WERI-Rb-1 (cell line): ENCODE data around the gene NAALADL2.

Experiments used
- DNase-seq: peaks from one replicate; pipeline ENCODE4 v3.0.0-alpha.2; 2020
- H3K27ac ChIP-seq: fragments of 250-450 bp; sonication (Bioruptor Pico); 2 replicates; pipeline ENCODE4 v1.5.1; 2020; ENCODE audit warnings: mild to moderate bottlenecking, moderate library complexity
- H3K27me3 ChIP-seq: fragments of 250-450 bp; sonication (Bioruptor Pico); 2 replicates; pipeline ENCODE4 v1.5.1; 2021; ENCODE audit warnings: mild to moderate bottlenecking, low read depth, moderate library complexity; ENCODE audit not compliant: insufficient read depth, severe bottlenecking
- H3K36me3 ChIP-seq: fragments of 250-450 bp; sonication (Bioruptor Pico); 2 replicates; pipeline ENCODE4 v1.5.1; 2020; ENCODE audit warnings: mild to moderate bottlenecking, moderate library complexity
- H3K4me3 ChIP-seq: 2 replicates; pipeline ENCODE4 v1.5.1; 2011; ENCODE audit warnings: low read depth, mild to moderate bottlenecking, control low read depth, low read length
- H3K9me3 ChIP-seq: fragments of 250-450 bp; sonication (Bioruptor Pico); 2 replicates; pipeline ENCODE4 v1.5.1; 2021; ENCODE audit warnings: mild to moderate bottlenecking, moderate library complexity; ENCODE audit not compliant: severe bottlenecking
- TF ChIP-seq, protein P1 (sequence below): IDR thresholded peaks from 2 replicates; pipeline ENCODE4 v1.5.1; 2011; ENCODE audit warnings: low read depth, mild to moderate bottlenecking, control low read depth, inconsistent platforms, low read length

NAALADL2 gene

DNA sequence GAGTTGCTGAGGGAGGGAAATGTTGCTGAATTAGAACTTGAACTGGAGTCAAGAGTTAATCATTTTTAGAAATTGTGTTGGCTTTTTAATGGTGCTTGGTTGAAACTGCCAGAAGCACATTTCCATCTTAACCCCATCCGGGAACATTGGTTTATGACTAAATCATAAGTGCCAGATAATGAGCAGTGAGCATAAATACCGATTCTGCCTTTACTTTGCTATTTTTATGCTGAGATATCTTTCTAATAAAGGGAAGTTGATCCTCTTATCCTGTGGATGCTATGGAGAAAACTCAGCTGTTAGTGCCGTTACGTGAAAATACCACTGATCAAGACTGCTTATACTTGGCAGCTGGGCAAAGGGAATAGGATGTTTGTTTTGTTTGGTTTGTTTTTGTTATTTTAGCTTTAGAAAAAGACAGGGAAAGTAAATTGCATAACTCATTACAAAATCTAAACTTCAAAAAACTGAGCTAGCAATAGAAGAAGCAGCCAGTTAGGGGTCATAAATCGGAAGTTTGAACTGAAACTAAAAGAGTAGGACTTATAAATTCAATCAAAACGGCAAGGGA lies 813.1 kb downstream of the NAALADL2 start:
- TF ChIP-seq, protein P1, sequence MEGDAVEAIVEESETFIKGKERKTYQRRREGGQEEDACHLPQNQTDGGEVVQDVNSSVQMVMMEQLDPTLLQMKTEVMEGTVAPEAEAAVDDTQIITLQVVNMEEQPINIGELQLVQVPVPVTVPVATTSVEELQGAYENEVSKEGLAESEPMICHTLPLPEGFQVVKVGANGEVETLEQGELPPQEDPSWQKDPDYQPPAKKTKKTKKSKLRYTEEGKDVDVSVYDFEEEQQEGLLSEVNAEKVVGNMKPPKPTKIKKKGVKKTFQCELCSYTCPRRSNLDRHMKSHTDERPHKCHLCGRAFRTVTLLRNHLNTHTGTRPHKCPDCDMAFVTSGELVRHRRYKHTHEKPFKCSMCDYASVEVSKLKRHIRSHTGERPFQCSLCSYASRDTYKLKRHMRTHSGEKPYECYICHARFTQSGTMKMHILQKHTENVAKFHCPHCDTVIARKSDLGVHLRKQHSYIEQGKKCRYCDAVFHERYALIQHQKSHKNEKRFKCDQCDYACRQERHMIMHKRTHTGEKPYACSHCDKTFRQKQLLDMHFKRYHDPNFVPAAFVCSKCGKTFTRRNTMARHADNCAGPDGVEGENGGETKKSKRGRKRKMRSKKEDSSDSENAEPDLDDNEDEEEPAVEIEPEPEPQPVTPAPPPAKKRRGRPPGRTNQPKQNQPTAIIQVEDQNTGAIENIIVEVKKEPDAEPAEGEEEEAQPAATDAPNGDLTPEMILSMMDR: no peak
- H3K27me3 ChIP-seq: no peaks in the 10 kb centered on the region
- H3K27ac ChIP-seq: no peak overlapping the region
- H3K9me3 ChIP-seq: no peaks in the 10 kb centered on the region
- H3K4me3 ChIP-seq: no peak overlapping the region
- DNase-seq: no peak
- H3K36me3 ChIP-seq: no peaks in the 10 kb centered on the region

DNA sequence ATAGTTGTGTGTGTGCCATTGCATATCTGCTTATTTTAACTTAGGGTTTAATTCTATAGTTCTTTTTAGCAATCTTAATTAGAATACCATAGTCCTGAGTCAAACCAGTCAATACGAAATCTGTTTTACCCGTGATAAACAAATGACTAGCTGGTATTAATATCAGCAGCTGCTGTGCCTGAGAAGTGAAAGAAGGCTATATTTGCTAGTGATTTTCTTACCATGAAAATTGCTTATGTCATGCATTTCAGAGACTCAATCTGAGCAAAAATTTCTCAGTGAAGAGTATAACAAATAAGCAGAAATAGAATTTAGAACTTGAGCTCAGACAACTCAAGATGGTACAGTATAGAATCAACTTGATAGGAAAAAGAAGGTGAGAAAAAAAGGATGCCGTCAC lies 820.4 kb downstream of the NAALADL2 start:
- Histone ChIP-seq H3K4me3 (no peak overlapping the region), H3K27me3 (no peaks in the 10 kb centered on the region), H3K27ac (no peak overlapping the region), H3K36me3 (no peaks in the 10 kb centered on the region), H3K9me3 (no peaks in the 10 kb centered on the region)
- DNase-seq: no peak
- TF ChIP-seq, protein P1: no peak

DNA sequence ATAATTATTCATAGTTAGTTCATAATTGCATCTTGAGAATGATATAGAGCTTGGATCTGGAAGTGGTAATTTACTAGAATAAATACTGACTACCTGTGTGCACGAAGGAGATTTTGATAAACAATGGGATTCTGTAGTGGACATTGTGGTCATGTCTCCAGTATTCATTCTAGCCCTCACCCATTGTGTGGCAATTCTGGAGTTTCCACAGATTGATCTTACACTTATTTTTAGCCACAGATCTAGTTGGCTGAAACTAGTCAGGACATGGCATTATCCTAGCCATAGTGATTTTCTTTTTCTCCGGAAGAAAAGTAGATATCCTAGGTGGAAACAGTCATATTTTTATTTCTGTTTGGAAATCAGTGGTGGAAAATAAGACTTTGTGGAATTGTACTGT lies 833.1 kb downstream of the NAALADL2 start:
- Histone ChIP-seq H3K9me3 (no peaks in the 10 kb centered on the region), H3K27ac (no peak overlapping the region), H3K27me3 (no peaks in the 10 kb centered on the region), H3K4me3 (no peak overlapping the region), H3K36me3 (no peaks in the 10 kb centered on the region)
- no peak for DNase-seq
- TF ChIP-seq, protein P1: no peak

DNA sequence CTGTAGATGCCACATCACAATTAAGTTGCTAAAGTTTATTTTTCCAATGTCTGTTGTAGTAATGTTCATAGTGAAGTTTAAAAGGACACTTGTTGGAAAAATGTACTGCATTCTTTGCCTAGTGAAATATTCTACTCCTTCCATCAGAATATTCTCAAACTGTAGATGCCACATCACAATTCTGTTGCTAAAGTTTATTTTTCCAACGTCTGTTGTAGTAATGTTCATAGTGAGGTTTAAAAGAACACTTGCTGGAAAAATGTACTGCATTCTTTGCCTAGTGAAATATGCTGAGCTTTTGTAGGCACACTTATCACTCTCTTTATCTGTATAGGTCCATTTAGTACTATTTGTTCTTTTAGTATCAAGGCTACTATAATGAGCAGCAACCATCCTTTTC lies 836.1 kb downstream of the NAALADL2 start:
- no peak overlapping the region for H3K4me3 ChIP-seq
- H3K9me3 ChIP-seq: no peaks in the 10 kb centered on the region
- no peaks in the 10 kb centered on the region for H3K36me3 ChIP-seq
- no peaks in the 10 kb centered on the region for H3K27me3 ChIP-seq
- TF ChIP-seq, protein P1: no peak
- DNase-seq: no peak
- no peak overlapping the region for H3K27ac ChIP-seq

DNA sequence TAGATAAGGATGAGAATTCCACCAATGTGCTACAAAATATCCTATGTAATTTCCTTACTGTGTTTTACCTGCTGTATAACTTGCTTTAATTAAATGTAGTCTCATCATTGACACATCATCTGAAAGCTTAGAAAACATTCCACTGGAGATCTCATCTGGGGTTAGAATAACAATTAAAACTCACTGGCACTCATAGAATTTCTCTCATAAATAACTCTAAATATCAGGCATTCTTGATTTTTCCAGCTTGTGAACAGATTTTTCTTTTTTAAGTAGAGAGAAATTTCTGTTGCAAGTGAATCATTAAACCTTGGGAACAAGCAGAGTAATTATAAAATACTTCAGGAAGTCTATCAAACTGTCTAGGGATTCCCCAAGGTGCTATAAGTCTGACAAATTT lies 843.8 kb downstream of the NAALADL2 start:
- H3K4me3 ChIP-seq: no peak overlapping the region
- TF ChIP-seq, protein P1: no peak
- H3K36me3 ChIP-seq: no peaks in the 10 kb centered on the region
- no peaks in the 10 kb centered on the region for H3K27me3 ChIP-seq
- H3K27ac ChIP-seq: no peak overlapping the region
- H3K9me3 ChIP-seq: no peaks in the 10 kb centered on the region
- DNase-seq: no peak

DNA sequence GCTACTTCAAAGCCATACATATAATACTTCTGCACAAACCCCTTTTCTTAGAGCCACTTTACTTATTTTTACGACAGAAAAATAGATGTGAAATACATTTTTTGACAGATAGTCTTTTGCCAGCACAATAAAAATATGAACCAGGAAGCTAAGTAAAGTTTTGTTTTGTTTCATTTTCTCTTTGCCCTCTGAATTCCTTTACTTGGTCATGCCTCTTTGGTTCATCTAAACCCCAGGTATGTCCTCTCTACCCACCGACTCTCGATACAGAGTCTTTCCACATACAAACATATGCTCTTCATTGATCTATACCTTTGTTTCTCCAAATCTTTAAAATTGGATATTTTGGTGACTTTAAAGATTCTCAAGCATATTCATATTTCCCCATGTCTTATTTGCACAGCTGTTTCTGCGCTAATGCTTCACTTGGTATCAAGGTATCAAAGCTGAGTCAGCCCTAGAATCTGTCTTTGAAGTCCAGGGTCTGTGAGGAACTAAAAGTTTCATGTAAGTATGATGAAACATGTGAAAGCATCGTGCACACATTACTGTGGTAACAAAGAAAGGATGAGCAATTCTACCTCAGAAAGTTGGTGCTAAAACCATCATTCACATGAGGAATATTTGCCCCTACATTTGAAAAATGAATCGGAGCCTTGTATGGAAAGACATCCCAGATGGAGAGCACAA lies 845.4 kb downstream of the NAALADL2 start:
- Histone ChIP-seq H3K9me3 (no peaks in the 10 kb centered on the region), H3K27me3 (no peaks in the 10 kb centered on the region), H3K27ac (no peak overlapping the region), H3K4me3 (no peak overlapping the region), H3K36me3 (no peaks in the 10 kb centered on the region)
- no peak for DNase-seq
- TF ChIP-seq, protein P1: no peak
